ENCODE data around the gene AGPAT3. TPM values are rescaled to one million over a fixed set of nuclear protein-coding genes. Genes with fewer than 3 reads are reported as not detected.

Gene AGPAT3
- total and polyA plus RNA-seq, 2 donors (not counting 3 experiments of a cell fraction or from before 2014, with no cell fraction given) = 39.9 to 76.7 TPM

DNA sequence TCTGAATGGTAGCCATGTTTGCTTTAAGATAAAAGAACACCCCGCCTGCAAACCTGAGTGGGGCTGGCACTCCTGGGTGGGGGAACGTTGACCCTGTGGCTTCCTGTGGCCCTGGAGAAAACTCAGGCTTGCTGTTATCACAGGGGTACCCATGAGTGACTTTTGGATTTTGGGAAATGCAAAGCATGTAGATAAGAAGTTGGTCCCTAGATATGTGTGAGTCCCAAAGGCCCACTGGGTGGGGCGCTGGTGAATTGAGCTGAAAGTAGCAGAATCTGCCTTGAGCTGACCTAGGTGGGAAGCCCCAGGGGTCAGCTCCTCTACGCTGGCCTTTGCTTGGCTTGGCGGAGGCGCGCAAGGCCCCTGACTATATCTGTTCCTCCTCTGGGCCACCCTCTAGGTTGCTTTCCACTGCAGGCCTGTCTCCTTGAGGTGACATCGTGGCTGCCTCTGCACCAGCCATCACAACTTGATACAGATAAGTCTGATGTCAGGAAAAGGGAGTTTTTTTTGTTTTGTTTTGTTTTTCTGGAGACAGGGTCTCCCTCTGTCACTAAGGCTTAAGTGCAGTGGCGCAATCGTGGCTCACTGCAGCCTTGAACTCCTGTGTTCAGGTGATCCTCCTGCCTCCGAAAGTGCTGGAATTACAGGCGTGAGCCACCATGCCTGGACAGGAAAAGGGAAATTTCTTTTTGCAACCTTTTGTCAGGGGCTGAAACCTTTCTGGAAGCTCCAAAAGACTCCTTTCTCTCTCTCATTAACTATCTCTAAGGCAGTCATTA is 72.2 kb downstream of the AGPAT3 start:
- Histone ChIP-seq H3K27ac (ENCODE audit: insufficient read depth, low read depth, low read length) (no peak overlapping the region), H3K9me1 (replicated peaks; ENCODE audit: control insufficient read depth, extremely low read depth, insufficient read depth, low read length) (no peaks in the 10 kb centered on the region), H3K4me1 (ENCODE audit: control insufficient read depth, extremely low read depth, insufficient read depth, low read length) (peaks cover 5% of the 10 kb centered on the region), H3K4me3 (replicated peaks in 1 of 3; ENCODE audit: insufficient read depth in 1 of 3, low read depth in 1 of 3, low read length in 3 of 3) (no peak overlapping the region), H4K20me1 (replicated peaks; ENCODE audit: control insufficient read depth, extremely low read depth, insufficient read depth, low read length) (no peaks in the 10 kb centered on the region), H3K9me3 (replicated peaks; ENCODE audit: control insufficient read depth, insufficient read depth, low read length) (no peaks in the 10 kb centered on the region), H3K4me2 (ENCODE audit: insufficient read depth, low read length) (no peak overlapping the region), H2AFZ (ENCODE audit: low read depth, low read length) (no peak overlapping the region), H3K79me2 (ENCODE audit: control insufficient read depth, insufficient read depth, low read length) (peaks cover 8% of the 10 kb centered on the region), H3K36me3 (ENCODE audit: control insufficient read depth in 2 of 2, extremely low read depth in 1 of 2, insufficient read depth in 2 of 2, low read length in 2 of 2) (peaks cover 0 to 2% of the 10 kb centered on the region in 2 experiments), H3K9ac (replicated peaks; ENCODE audit: extremely low read depth, insufficient read depth, low read length) (no peak overlapping the region), H3K27me3 (ENCODE audit: control insufficient read depth in 2 of 2, insufficient read depth in 2 of 2, low read length in 2 of 2) (no peaks in the 10 kb centered on the region)
- FAIRE-seq = no peak
- no peak for DNase-seq (ENCODE audit: low read depth, low spot score)
- POLR2A ChIA-PET = no interaction called here
- CTCF ChIA-PET = interaction anchor here (0.8 to 4.0 kb wide), 4 partner anchors 9 to 149 kb away, joined by 3 to 37 read pairs (median 4); no protein-coding TSS in a partner anchor
- BruUV-seq (replicated peaks) = no TSS peak
- TF ChIP-seq MYC (IDR thresholded peaks at IDR 0.05; ENCODE audit: low read depth, low read length) = no peak
- TF ChIP-seq JUN (IDR thresholded peaks at IDR 0.05; ENCODE audit: borderline replicate concordance, insufficient read depth, insufficient read length, low read depth) = no peak
- no peak for TF ChIP-seq EZH2 (IDR thresholded peaks at IDR 0.05; ENCODE audit: borderline replicate concordance, low read depth, low read length, severe bottlenecking)
- TF ChIP-seq FOS (IDR thresholded peaks at IDR 0.05; ENCODE audit: borderline replicate concordance, insufficient read depth, low read length) = no peak
- no peak for TF ChIP-seq POLR2A (IDR thresholded peaks at IDR 0.05; ENCODE audit: low read depth, low read length)
- TF ChIP-seq, protein P1, sequence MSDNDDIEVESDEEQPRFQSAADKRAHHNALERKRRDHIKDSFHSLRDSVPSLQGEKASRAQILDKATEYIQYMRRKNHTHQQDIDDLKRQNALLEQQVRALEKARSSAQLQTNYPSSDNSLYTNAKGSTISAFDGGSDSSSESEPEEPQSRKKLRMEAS (IDR thresholded peaks at IDR 0.05; ENCODE audit: insufficient read depth, insufficient read length) = no peak
- TF ChIP-seq POLR2AphosphoS5 (IDR thresholded peaks at IDR 0.05; ENCODE audit: insufficient read depth, low read depth, low read length) = no peak
- TF ChIP-seq, protein P2, sequence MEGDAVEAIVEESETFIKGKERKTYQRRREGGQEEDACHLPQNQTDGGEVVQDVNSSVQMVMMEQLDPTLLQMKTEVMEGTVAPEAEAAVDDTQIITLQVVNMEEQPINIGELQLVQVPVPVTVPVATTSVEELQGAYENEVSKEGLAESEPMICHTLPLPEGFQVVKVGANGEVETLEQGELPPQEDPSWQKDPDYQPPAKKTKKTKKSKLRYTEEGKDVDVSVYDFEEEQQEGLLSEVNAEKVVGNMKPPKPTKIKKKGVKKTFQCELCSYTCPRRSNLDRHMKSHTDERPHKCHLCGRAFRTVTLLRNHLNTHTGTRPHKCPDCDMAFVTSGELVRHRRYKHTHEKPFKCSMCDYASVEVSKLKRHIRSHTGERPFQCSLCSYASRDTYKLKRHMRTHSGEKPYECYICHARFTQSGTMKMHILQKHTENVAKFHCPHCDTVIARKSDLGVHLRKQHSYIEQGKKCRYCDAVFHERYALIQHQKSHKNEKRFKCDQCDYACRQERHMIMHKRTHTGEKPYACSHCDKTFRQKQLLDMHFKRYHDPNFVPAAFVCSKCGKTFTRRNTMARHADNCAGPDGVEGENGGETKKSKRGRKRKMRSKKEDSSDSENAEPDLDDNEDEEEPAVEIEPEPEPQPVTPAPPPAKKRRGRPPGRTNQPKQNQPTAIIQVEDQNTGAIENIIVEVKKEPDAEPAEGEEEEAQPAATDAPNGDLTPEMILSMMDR (IDR thresholded peaks at IDR 0.05; ENCODE audit: extremely low read depth in 1 of 2, insufficient read depth in 1 of 2, low read depth in 1 of 2, low read length in 2 of 2) = no peak
- no peak for TF ChIP-seq GATA2 (IDR thresholded peaks at IDR 0.05; ENCODE audit: insufficient read depth, insufficient read length, low read depth, low read length)
- dilution Hi-C loops (cut with MboI; ENCODE audit: extremely low pct_ligation_motif_present, low sequenced_read_pairs) = no loop called here
- intact Hi-C loops (cut with micrococcal nuclease) = loop anchor here (5.0 kb wide), 1 partner anchor 45 kb away; no protein-coding TSS in a partner anchor
